SH-SY5Y (cell line): ENCODE results near the gene DOK1.

Experiments used
- GATA2 ChIP-seq: IDR thresholded peaks from 2 replicates; pipeline ENCODE4 v1.6.1; 2011; ENCODE audit warnings: mild to moderate bottlenecking, low read depth, low read length
- GATA3 ChIP-seq: IDR thresholded peaks from 2 replicates; pipeline ENCODE4 v1.6.1; 2011; ENCODE audit warnings: low read depth, mild to moderate bottlenecking, low read length, moderate library complexity

GRCh38 chr2:74597410-74597809 is 42.9 kb downstream of the DOK1 start:
- TF ChIP-seq GATA2 (no peak), GATA3 (no peak)
